CD4-positive, alpha-beta memory T cell (primary cell): ENCODE measurements around the gene PILRB. TPM values are rescaled to one million over a fixed set of nuclear protein-coding genes. Genes with fewer than 3 reads are reported as not detected.

Experiments
- CTCF ChIA-PET: fragments of 350-600 bp; sonication (Branson Sonifier 250); formaldehyde crosslinking; loops from one replicate; lab custom pipeline; 2021; ENCODE audit warnings: inconsistent platforms; ENCODE audit not compliant: partially characterized antibody; lab: Charles Lee
- POLR2A ChIA-PET: fragments of 350-600 bp; sonication (Branson Sonifier 250); formaldehyde crosslinking; loops from one replicate; lab custom pipeline; 2021; ENCODE audit not compliant: partially characterized antibody; lab: Charles Lee
- DNase-seq, 5 donors: peaks; one replicate each; pipeline versions ENCODE4 v3.0.0 to v3.0.0-alpha.2; 2020 to 2022; ENCODE audit warnings: mixed read lengths in 1 of 5
- H3K27ac ChIP-seq: one replicate; pipeline ENCODE4 v1.7.0; 2013; ENCODE audit warnings: low read depth, low read length
- H3K27me3 ChIP-seq: 2 replicates; pipeline ENCODE4 v1.7.0; 2013; ENCODE audit warnings: mild to moderate bottlenecking, low read length, moderate library complexity; ENCODE audit not compliant: insufficient read depth
- H3K36me3 ChIP-seq: 2 replicates; pipeline ENCODE4 v1.7.0; 2013; ENCODE audit warnings: mild to moderate bottlenecking, low read length, moderate library complexity; ENCODE audit not compliant: insufficient read depth
- H3K4me1 ChIP-seq: 2 replicates; pipeline ENCODE4 v1.7.0; 2013; ENCODE audit warnings: mild to moderate bottlenecking, low read length, moderate library complexity; ENCODE audit not compliant: insufficient read depth
- H3K4me3 ChIP-seq, 2 donors: one replicate each; pipeline ENCODE4 v1.7.0; 2013; ENCODE audit warnings: low read length in 2 of 2, mild to moderate bottlenecking in 1 of 2
- H3K9me3 ChIP-seq, 2 donors: one replicate each; pipeline ENCODE4 v1.7.0; 2013; ENCODE audit warnings: low read length in 2 of 2, control low read depth in 1 of 2; ENCODE audit not compliant: control insufficient read depth in 1 of 2
- H3K27ac Mint-ChIP-seq, 7 donors: one replicate each; pipeline ENCODE4 v1.8.0; 2020 to 2021; ENCODE audit warnings: mixed read lengths in 7 of 7, mild to moderate bottlenecking in 6 of 7, inconsistent platforms in 3 of 7, moderate library complexity in 3 of 7
- H3K27me3 Mint-ChIP-seq, 2 donors: one replicate each; pipeline ENCODE4 v1.8.0; 2020 to 2021; ENCODE audit warnings: mixed read lengths in 2 of 2
- H3K36me3 Mint-ChIP-seq, 2 donors: one replicate each; pipeline ENCODE4 v1.8.0; 2020 to 2021; ENCODE audit warnings: mixed read lengths in 2 of 2, inconsistent platforms in 1 of 2, mild to moderate bottlenecking in 1 of 2
- H3K4me1 Mint-ChIP-seq, 4 donors: one replicate each; pipeline ENCODE4 v1.8.0; 2020 to 2021; ENCODE audit warnings: mixed read lengths in 4 of 4, mild to moderate bottlenecking in 1 of 4
- H3K4me3 Mint-ChIP-seq, 8 donors: one replicate each; pipeline ENCODE4 v1.8.0; 2020 to 2021; ENCODE audit warnings: mixed read lengths in 8 of 8, mild to moderate bottlenecking in 7 of 8, moderate library complexity in 6 of 8, inconsistent platforms in 3 of 8
- H3K9me3 Mint-ChIP-seq, 8 donors: one replicate each; pipeline ENCODE4 v1.8.0; 2020 to 2021; ENCODE audit warnings: mixed read lengths in 8 of 8, mild to moderate bottlenecking in 5 of 8, inconsistent platforms in 3 of 8, moderate library complexity in 1 of 8
- intact Hi-C: fragments of 100-400 bp; cut with micrococcal nuclease; formaldehyde crosslinking; loops from one replicate; pipeline ENCODE4 v1.15.1; 2023
- polyA plus RNA-seq, 2 donors: library from polyadenylated mRNA; unstranded; fragments of 300-500 nt; fragmentation: Illumina TruSeq; gene quantifications; one replicate each; pipeline ENCODE4 v1.2.3, GENCODE V29; 2021
- total RNA-seq, 2 experiments: library from RNA; stranded (reverse); gene quantifications; one replicate each; pipeline ENCODE4 v1.2.3, GENCODE V29; 2021

The PILRB gene
- total and polyA plus RNA-seq, 4 experiments from 2014 or later = 1.1 to 117 (median 54.7) TPM

GRCh38 chr7:100394077-100394476, 36.2 kb downstream of the PILRB start:
- Histone ChIP-seq H3K4me1 (peaks cover 21% of the 10 kb centered on the region), H3K9me3 (no peaks in the 10 kb centered on the region), H3K27me3 (no peaks in the 10 kb centered on the region), H3K4me3 (no peak overlapping the region), H3K36me3 (no peaks in the 10 kb centered on the region), H3K27ac (no peak overlapping the region)
- peaks cover 0 to 10% of the 10 kb centered on the region in 2 donors for H3K27me3 Mint-ChIP-seq
- ChIA-PET POLR2A (no interaction called here), CTCF (interaction anchor here (1.7 kb wide), 1 partner anchor 13 kb away, joined by 5 read pairs; no protein-coding TSS in a partner anchor)
- no peaks in the 10 kb centered on the region for H3K9me3 Mint-ChIP-seq
- H3K27ac Mint-ChIP-seq = no peak overlapping the region
- H3K4me3 Mint-ChIP-seq = no peak overlapping the region
- intact Hi-C loops = no loop called here
- H3K36me3 Mint-ChIP-seq = no peaks in the 10 kb centered on the region
- no peak for DNase-seq
- H3K4me1 Mint-ChIP-seq = peaks cover 11 to 28% (median 20%) of the 10 kb centered on the region in 4 donors

- Mint-ChIP-seq H3K9me3 (no peaks in the 10 kb centered on the region), H3K4me1 (peaks cover 11 to 28% (median 20%) of the 10 kb centered on the region in 4 donors), H3K4me3 (peak overlapping the region; percentile 47 to 85 (median 80)), H3K27ac (peak overlapping the region; percentile 20 to 95 (median 89)), H3K36me3 (no peaks in the 10 kb centered on the region), H3K27me3 (no peaks in the 10 kb centered on the region)
- peak; percentile 51 to 70 (median 59) for DNase-seq
- H3K27ac ChIP-seq = no peak overlapping the region
- H3K4me1 ChIP-seq = peaks cover 21% of the 10 kb centered on the region
- ChIA-PET POLR2A (interaction anchor here (1.0 to 1.2 kb wide), 2 partner anchors 32 to 40 kb away, joined by 3 to 5 read pairs; partner anchors contain the start of genes PPP1R35 and ZCWPW1), CTCF (interaction anchor here (1.0 to 1.1 kb wide), 2 partner anchors 10 to 11 kb away, joined by 3 to 5 read pairs; no protein-coding TSS in a partner anchor)
- no peaks in the 10 kb centered on the region for H3K9me3 ChIP-seq
- H3K4me3 ChIP-seq = no peak overlapping the region
- H3K36me3 ChIP-seq = no peaks in the 10 kb centered on the region
- H3K27me3 ChIP-seq = no peaks in the 10 kb centered on the region
- intact Hi-C loops = loop anchor here (1.0 kb wide), 1 partner anchor 32 kb away; the partner anchor contains the start of gene ZCWPW1
Observed at GRCh38 chr7:100396421-100396982, 38.6 kb downstream of the PILRB start.

- DNase-seq = no peak
- Mint-ChIP-seq H3K27ac (peak overlapping the region in 4 of 7 donors; percentile 20 to 88 (median 52)), H3K36me3 (peaks cover 0 to 5% of the 10 kb centered on the region in 2 donors), H3K27me3 (no peaks in the 10 kb centered on the region), H3K4me1 (peaks cover 11 to 28% (median 20%) of the 10 kb centered on the region in 4 donors), H3K9me3 (no peaks in the 10 kb centered on the region), H3K4me3 (peak overlapping the region in 6 of 8 donors; percentile 3 to 85 (median 53))
- H3K4me3 ChIP-seq = no peak overlapping the region
- no peaks in the 10 kb centered on the region for H3K9me3 ChIP-seq
- no peaks in the 10 kb centered on the region for H3K36me3 ChIP-seq
- POLR2A ChIA-PET = no interaction called here
- no peak overlapping the region for H3K27ac ChIP-seq
- H3K4me1 ChIP-seq = peaks cover 21% of the 10 kb centered on the region
- CTCF ChIA-PET = interaction anchor here (1.5 kb wide), 1 partner anchor 10 kb away, joined by 4 read pairs; no protein-coding TSS in a partner anchor
- intact Hi-C loops = no loop called here
- H3K27me3 ChIP-seq = no peaks in the 10 kb centered on the region
Observed at GRCh38 chr7:100397315-100398081, 39.6 kb downstream of the PILRB start.

- Mint-ChIP-seq H3K9me3 (no peaks in the 10 kb centered on the region), H3K27me3 (no peaks in the 10 kb centered on the region), H3K4me3 (peak overlapping the region in 2 of 8 donors; percentile 43 to 59), H3K27ac (peak overlapping the region in 2 of 7 donors; percentile 47 to 74), H3K4me1 (peaks cover 11 to 28% (median 20%) of the 10 kb centered on the region in 4 donors), H3K36me3 (peaks cover 0 to 5% of the 10 kb centered on the region in 2 donors)
- CTCF ChIA-PET = interaction anchor here (1.5 kb wide), 1 partner anchor 10 kb away, joined by 4 read pairs; no protein-coding TSS in a partner anchor
- no peaks in the 10 kb centered on the region for H3K36me3 ChIP-seq
- H3K27me3 ChIP-seq = no peaks in the 10 kb centered on the region
- peaks cover 21% of the 10 kb centered on the region for H3K4me1 ChIP-seq
- H3K9me3 ChIP-seq = no peaks in the 10 kb centered on the region
- DNase-seq = no peak
- no peak overlapping the region for H3K27ac ChIP-seq
- intact Hi-C loops = no loop called here
- H3K4me3 ChIP-seq = no peak overlapping the region
- POLR2A ChIA-PET = no interaction called here
Observed at GRCh38 chr7:100398239-100398638, 40.3 kb downstream of the PILRB start.

- no peaks in the 10 kb centered on the region for H3K27me3 Mint-ChIP-seq
- POLR2A ChIA-PET = no interaction called here
Observed at GRCh38 chr7:100400041-100400440, 42.1 kb downstream of the PILRB start.

GRCh38 chr7:100400656-100401055, 42.7 kb downstream of the PILRB start:
- H3K4me1 ChIP-seq = peaks cover 21% of the 10 kb centered on the region
- H3K4me1 Mint-ChIP-seq = peaks cover 9 to 24% (median 17%) of the 10 kb centered on the region in 4 donors
- no peaks in the 10 kb centered on the region for H3K27me3 Mint-ChIP-seq
- H3K4me3 ChIP-seq = no peak overlapping the region
- intact Hi-C loops = no loop called here
- ChIA-PET CTCF (no interaction called here), POLR2A (no interaction called here)
- H3K9me3 Mint-ChIP-seq = no peaks in the 10 kb centered on the region
- no peak overlapping the region for H3K4me3 Mint-ChIP-seq
- no peak for DNase-seq
- no peaks in the 10 kb centered on the region for H3K9me3 ChIP-seq
- peak overlapping the region in 1 of 7 donors; percentile 27 for H3K27ac Mint-ChIP-seq
- no peaks in the 10 kb centered on the region for H3K27me3 ChIP-seq
- no peaks in the 10 kb centered on the region for H3K36me3 ChIP-seq
- H3K27ac ChIP-seq = no peak overlapping the region
- H3K36me3 Mint-ChIP-seq = peaks cover 0 to 10% of the 10 kb centered on the region in 2 donors

More at GRCh38 chr7:100400041-100400440, 42.1 kb downstream of the PILRB start:
- H3K4me1 Mint-ChIP-seq = peaks cover 11 to 28% (median 20%) of the 10 kb centered on the region in 4 donors
- no peak overlapping the region for H3K4me3 ChIP-seq
- no peak overlapping the region for H3K4me3 Mint-ChIP-seq
- no peaks in the 10 kb centered on the region for H3K27me3 ChIP-seq
- H3K27ac ChIP-seq = no peak overlapping the region
- CTCF ChIA-PET = interaction anchor here (1.3 kb wide), 1 partner anchor 7 kb away, joined by 3 read pairs; no protein-coding TSS in a partner anchor
- H3K9me3 ChIP-seq = no peaks in the 10 kb centered on the region
- intact Hi-C loops = no loop called here
- no peak for DNase-seq
- H3K36me3 Mint-ChIP-seq = peaks cover 0 to 10% of the 10 kb centered on the region in 2 donors
- no peaks in the 10 kb centered on the region for H3K36me3 ChIP-seq
- no peaks in the 10 kb centered on the region for H3K9me3 Mint-ChIP-seq
- H3K27ac Mint-ChIP-seq = peak overlapping the region in 1 of 7 donors; percentile 60
- peaks cover 21% of the 10 kb centered on the region for H3K4me1 ChIP-seq

GRCh38 chr7:100401811-100402210, 43.9 kb downstream of the PILRB start:
- H3K27me3 Mint-ChIP-seq = no peaks in the 10 kb centered on the region
- peaks cover 0 to 10% of the 10 kb centered on the region in 2 donors for H3K36me3 Mint-ChIP-seq
- H3K27ac ChIP-seq = no peak overlapping the region
- H3K27ac Mint-ChIP-seq = peak overlapping the region in 4 of 7 donors; percentile 8 to 63 (median 22)
- no peak for DNase-seq
- intact Hi-C loops = no loop called here
- H3K4me1 ChIP-seq = peaks cover 14% of the 10 kb centered on the region
- H3K4me3 ChIP-seq = no peak overlapping the region
- ChIA-PET CTCF (interaction anchor here (1.1 kb wide), 1 partner anchor 168 kb away, joined by 4 read pairs; no protein-coding TSS in a partner anchor), POLR2A (no interaction called here)
- H3K36me3 ChIP-seq = no peaks in the 10 kb centered on the region
- H3K9me3 ChIP-seq = no peaks in the 10 kb centered on the region
- no peaks in the 10 kb centered on the region for H3K27me3 ChIP-seq
- no peak overlapping the region for H3K4me3 Mint-ChIP-seq
- peaks cover 5 to 16% (median 12%) of the 10 kb centered on the region in 4 donors for H3K4me1 Mint-ChIP-seq
- no peaks in the 10 kb centered on the region for H3K9me3 Mint-ChIP-seq
